HepG2 (cell line): ENCODE measurements around the gene SLC8A2. TPM values are rescaled to one million over a fixed set of nuclear protein-coding genes. Genes with fewer than 3 reads are reported as not detected.

ENCODE experiments used
- ATAC-seq: fragments of 200-7000 bp; cut with Tn5 transposase; 3 replicates; pipeline ENCODE4 v1.9.1; 2020; ENCODE audit warnings: mild to moderate bottlenecking, moderate library complexity
- BruUV-seq: library from RNA; stranded (reverse); fragments of 400-500 nt; replicated peaks from 2 replicates; lab custom pipeline; 2021; lab: Mats Ljungman, UMichigan
- CTCF ChIA-PET: fragments of 300-600 bp; formaldehyde crosslinking; extraction: SDS; loops from one replicate; lab custom pipeline; 2021; ENCODE audit warnings: low total read pairs, inconsistent platforms, low intra/inter-chr PET ratio; lab: Yijun Ruan, JAX
- POLR2A ChIA-PET: fragments of 350-600 bp; sonication (Branson Sonifier 250); formaldehyde crosslinking; loops from one replicate; lab custom pipeline; 2020; ENCODE audit warnings: antibody characterized with exemption, inconsistent platforms; lab: Yijun Ruan, JAX
- DNase-seq: peaks from one replicate; pipeline ENCODE4 v3.0.0-alpha.2; 2015; ENCODE audit warnings: low spot score
- FAIRE-seq: peaks from 3 replicates; lab custom pipeline; 2011; peaks lifted over from hg19 to GRCh38; lab: Jason Lieb, UNC
- H2AFZ ChIP-seq: one replicate; pipeline ENCODE4 v1.6.1; 2011; ENCODE audit warnings: low read length, inconsistent platforms
- H3K27ac ChIP-seq: fragments of 300-600 bp; 3 replicates; pipeline ENCODE4 v1.8.0; 2011; ENCODE audit warnings: mixed run types, mild to moderate bottlenecking, mixed read lengths, low read length, inconsistent platforms; ENCODE audit not compliant: insufficient read depth; ENCODE audit errors: extremely low read length
- H3K27me3 ChIP-seq, 2 experiments: fragments of 200-600 bp in 1 of 2; 2 replicates in 1 of 2; 3 replicates in 1 of 2; pipeline versions ENCODE4 v1.6.0 to v1.8.0; 2011; ENCODE audit warnings: low read length in 2 of 2, mild to moderate bottlenecking in 2 of 2, moderate library complexity in 2 of 2, inconsistent platforms in 1 of 2; ENCODE audit not compliant: insufficient read depth in 2 of 2, control insufficient read depth in 1 of 2
- H3K36me3 ChIP-seq, 2 experiments: fragments of 200-600 bp in 1 of 2; replicated peaks in 1 of 2; 2 replicates in 1 of 2; 3 replicates in 1 of 2; pipeline versions ENCODE4 v1.5.1 to v1.8.0; 2011; ENCODE audit warnings: low read length in 2 of 2, inconsistent platforms in 1 of 2; ENCODE audit not compliant: insufficient read depth in 2 of 2, control insufficient read depth in 1 of 2
- H3K4me1 ChIP-seq: 2 replicates; pipeline ENCODE4 v1.5.1; 2012; ENCODE audit warnings: low read length, inconsistent platforms; ENCODE audit not compliant: insufficient read depth
- H3K4me2 ChIP-seq: 2 replicates; pipeline ENCODE4 v1.6.0; 2011; ENCODE audit warnings: low read depth, low read length, inconsistent platforms
- H3K4me3 ChIP-seq, 3 experiments: fragments of 200-600 bp in 1 of 3; sonication (generic), shearing (Covaris generic) in 1 of 3; replicated peaks in 1 of 3; 2 replicates each; pipeline ENCODE4 v1.5.1; 2011 to 2016; ENCODE audit warnings: low read length in 3 of 3, inconsistent platforms in 2 of 3, low read depth in 2 of 3, mild to moderate bottlenecking in 2 of 3, control low read depth in 1 of 3, mixed read lengths in 1 of 3; ENCODE audit not compliant: insufficient read depth in 1 of 3
- H3K79me2 ChIP-seq: one replicate; pipeline ENCODE4 v1.6.1; 2011; ENCODE audit warnings: low read length, inconsistent platforms; ENCODE audit not compliant: insufficient read depth
- H3K9ac ChIP-seq: 2 replicates; pipeline ENCODE4 v1.6.0; 2011; ENCODE audit warnings: mild to moderate bottlenecking, low read depth, low read length, inconsistent platforms; ENCODE audit not compliant: insufficient read depth
- H3K9me3 ChIP-seq: 2 replicates; pipeline ENCODE4 v1.5.1; 2012; ENCODE audit warnings: mild to moderate bottlenecking, low read length
- H4K20me1 ChIP-seq: 2 replicates; pipeline ENCODE4 v1.6.0; 2011; ENCODE audit warnings: inconsistent platforms, mild to moderate bottlenecking, low read length, moderate library complexity; ENCODE audit not compliant: insufficient read depth
- CEBPZ ChIP-seq: IDR thresholded peaks from 2 replicates; pipeline ENCODE4 v1.6.1; 2012; ENCODE audit warnings: low read length, improper control_type of control experiment
- ELF3 ChIP-seq: IDR thresholded peaks from 2 replicates; pipeline ENCODE4 v1.6.1; 2016; ENCODE audit warnings: missing genetic modification reagents, missing compliant biosample characterization
- FOXP1 ChIP-seq, 2 experiments: fragments of 450-650 bp in 1 of 2; IDR thresholded peaks; 2 replicates each; pipeline ENCODE4 v1.6.1; 2017 to 2018; ENCODE audit warnings: antibody characterized with exemption in 1 of 2
- FOXP4 ChIP-seq: sonication (generic); formaldehyde crosslinking; IDR thresholded peaks from 2 replicates; pipeline ENCODE4 v1.4.0; 2020; ENCODE audit warnings: missing genetic modification reagents
- HDAC1 ChIP-seq: sonication (generic); formaldehyde crosslinking; IDR thresholded peaks from 2 replicates; pipeline ENCODE4 v1.5.1; 2020; ENCODE audit warnings: mild to moderate bottlenecking, missing genetic modification reagents
- HDAC6 ChIP-seq: fragments of 200-600 bp; sonication (generic); IDR thresholded peaks from 2 replicates; pipeline ENCODE4 v1.7.0; 2017; ENCODE audit warnings: mild to moderate bottlenecking, antibody characterized with exemption, low read length, low read depth
- HIVEP1 ChIP-seq: sonication (generic); formaldehyde crosslinking; IDR thresholded peaks from 2 replicates; pipeline ENCODE4 v1.4.0; 2020; ENCODE audit warnings: mild to moderate bottlenecking, missing genetic modification reagents
- HMGXB3 ChIP-seq: sonication (generic); formaldehyde crosslinking; IDR thresholded peaks from 2 replicates; pipeline ENCODE4 v1.4.0; 2020; ENCODE audit warnings: missing genetic modification reagents, borderline replicate concordance
- MED8 ChIP-seq: sonication (generic); formaldehyde crosslinking; IDR thresholded peaks from 2 replicates; pipeline ENCODE4 v1.8.1; 2023; ENCODE audit warnings: mild to moderate bottlenecking, missing genetic modification reagents; ENCODE audit not compliant: insufficient replicate concordance
- NFYB ChIP-seq: sonication (generic); formaldehyde crosslinking; IDR thresholded peaks from 2 replicates; pipeline ENCODE4 v1.4.0; 2020; ENCODE audit warnings: missing genetic modification reagents
- RFXAP ChIP-seq: sonication (generic); formaldehyde crosslinking; IDR thresholded peaks from 2 replicates; pipeline ENCODE4 v1.4.0; 2020; ENCODE audit warnings: missing genetic modification reagents, borderline replicate concordance
- THAP8 ChIP-seq: sonication (generic); formaldehyde crosslinking; IDR thresholded peaks from 2 replicates; pipeline ENCODE4 v1.5.1; 2020; ENCODE audit warnings: missing genetic modification reagents, mild to moderate bottlenecking, borderline replicate concordance
- ZBTB38 ChIP-seq: sonication (generic); formaldehyde crosslinking; IDR thresholded peaks from 2 replicates; pipeline ENCODE4 v1.5.1; 2020; ENCODE audit warnings: mild to moderate bottlenecking, missing genetic modification reagents
- ZNF557 ChIP-seq: sonication (generic); formaldehyde crosslinking; IDR thresholded peaks from 2 replicates; pipeline ENCODE4 v1.4.0; 2020; ENCODE audit warnings: missing genetic modification reagents
- ZNF749 ChIP-seq: sonication (generic); formaldehyde crosslinking; IDR thresholded peaks from 2 replicates; pipeline ENCODE4 v1.8.0; 2022; ENCODE audit warnings: mild to moderate bottlenecking, missing genetic modification reagents, moderate library complexity, borderline replicate concordance
- WGBS: methylation state at CpG from one replicate; pipeline ENCODE4 v1.1.6; 2017; ENCODE audit warnings: low lambda C conversion rate; 5-methylcytosine and 5-hydroxymethylcytosine counted together
- in situ Hi-C: cut with HindIII; loops from 2 replicates; pipeline ENCODE4 v1.10.0; 2017; ENCODE audit warnings: low pct_unique_long_range_greater_than_20kb; ENCODE audit not compliant: extremely low pct_ligation_motif_present
- intact Hi-C: fragments of 100-400 bp; cut with micrococcal nuclease; formaldehyde crosslinking; loops from one replicate; pipeline ENCODE4 v1.10.0; 2022; ENCODE audit not compliant: unreplicated experiment
- polyA plus RNA-seq, 8 experiments: library from polyadenylated mRNA; depleted of rRNA in 3 of 8; stranded (reverse) in 7 of 8; unstranded in 1 of 8; fragments of >200 nt; fragmentation: Illumina TruSeq in 4 of 8; extraction: Trizol in 4 of 8; gene quantifications; 2 replicates each; pipeline versions ENCODE4 v1.2.1 to v1.2.3, GENCODE V29; 2011 to 2016; ENCODE audit warnings: low read depth in 4 of 8, missing spikeins in 1 of 8, mixed read lengths in 1 of 8; ENCODE audit not compliant: insufficient read depth in 1 of 8
- total RNA-seq, 5 experiments: library from RNA; depleted of rRNA; stranded (reverse); fragments of >200 nt; fragmentation: Illumina TruSeq; extraction: Trizol; gene quantifications; 2 replicates each; pipeline ENCODE4 v1.2.3, GENCODE V29; 2016; ENCODE audit warnings: low read depth in 1 of 5

The SLC8A2 gene
- total and polyA plus RNA-seq, 2 of the 13 experiments (the other 11 are each of a cell fraction or from before 2014, with no cell fraction given): 0.02 TPM; not detected in 1

- ATAC-seq: no peak
- DNase-seq: no peak
- Histone ChIP-seq H3K4me3 (no peak overlapping the region), H3K9me3 (no peaks in the 10 kb centered on the region), H3K4me2 (no peak overlapping the region), H4K20me1 (0 out of 2 replicates have a peak, but pooled peaks cover 2% of the 10 kb centered on the region), H2AFZ (no peak overlapping the region), H3K9ac (no peak overlapping the region), H3K27me3 (peaks cover 0 to 23% of the 10 kb centered on the region in 2 experiments; a peak in 3 of 5 replicates), H3K79me2 (no peaks in the 10 kb centered on the region), H3K27ac (no peak overlapping the region), H3K36me3 (no peaks in the 10 kb centered on the region), H3K4me1 (peaks cover 26% of the 10 kb centered on the region)
- no peak for FAIRE-seq
- ChIA-PET POLR2A (no interaction called here), CTCF (no interaction called here)
- intact Hi-C loops: no loop called here
- in situ Hi-C loops: no loop called here
- 0% methylated on average over 1 of the region's 1 CpG for WGBS
- BruUV-seq: no TSS peak
- TF ChIP-seq NFYB (CRISPR knock-in tag) (no peak), ELF3 (no peak), MED8 (no peak), ZNF749 (CRISPR knock-in tag) (no peak), ZNF557 (CRISPR knock-in tag) (no peak), HIVEP1 (no peak), CEBPZ (no peak), HDAC6 (no peak), THAP8 (no peak), HDAC1 (CRISPR knock-in tag) (no peak), FOXP1 (IDR thresholded peaks at IDR 0.05) (no peak), FOXP1 (CRISPR knock-in tag; IDR thresholded peaks at IDR 0.05) (no peak), FOXP4 (CRISPR knock-in tag) (no peak), RFXAP (CRISPR knock-in tag) (no peak), ZBTB38 (CRISPR knock-in tag) (no peak), HMGXB3 (no peak)
Observed at GRCh38 chr19:47433121-47433520, 38.6 kb downstream of the SLC8A2 start.
